BJ (cell line): ENCODE measurements around the gene RHO. TPM values are rescaled to one million over a fixed set of nuclear protein-coding genes. Genes with fewer than 3 reads are reported as not detected.

Experiments used
- CTCF ChIA-PET: fragments of 350-600 bp; formaldehyde crosslinking; extraction: SDS; loops from one replicate; lab custom pipeline; 2021; ENCODE audit warnings: antibody characterized with exemption, inconsistent platforms; lab: Yijun Ruan, JAX
- POLR2A ChIA-PET: fragments of 300-600 bp; sonication (Branson Sonifier 250); formaldehyde crosslinking; extraction: SDS; loops from one replicate; lab custom pipeline; 2021; ENCODE audit warnings: antibody characterized with exemption; lab: Charles Lee
- DNase-seq: peaks from one replicate; pipeline ENCODE4 v3.0.0-alpha.2; 2011; ENCODE audit warnings: low read depth
- H3K27me3 ChIP-seq: 2 replicates; pipeline ENCODE4 v1.6.0; 2011; ENCODE audit warnings: low read length; ENCODE audit not compliant: control insufficient read depth, insufficient read depth
- H3K36me3 ChIP-seq: 2 replicates; pipeline ENCODE4 v1.5.1; 2011; ENCODE audit warnings: low read length; ENCODE audit not compliant: control insufficient read depth, insufficient read depth
- H3K4me3 ChIP-seq: 2 replicates; pipeline ENCODE4 v1.5.1; 2011; ENCODE audit warnings: low read depth, mild to moderate bottlenecking, control low read depth, low read length
- CTCF ChIP-seq: IDR thresholded peaks from 2 replicates; pipeline ENCODE4 v1.5.1; 2011; ENCODE audit warnings: low read depth, mild to moderate bottlenecking, control low read depth, inconsistent platforms, low read length, moderate library complexity; ENCODE audit not compliant: insufficient read depth
- polyA plus RNA-seq: library from polyadenylated mRNA; depleted of rRNA; stranded (reverse); fragments of >200 nt; gene quantifications from 2 replicates; pipeline ENCODE4 v1.2.3, GENCODE V29; 2011

RHO gene
- polyA plus RNA-seq, 1 experiment = not detected

GRCh38 chr3:129517516-129517915 is 10.9 kb upstream of the RHO start:
- no peak for DNase-seq
- ChIA-PET POLR2A (no interaction called here), CTCF (no interaction called here)
- TF ChIP-seq CTCF = no peak
- H3K27me3 ChIP-seq = no peaks in the 10 kb centered on the region
- H3K36me3 ChIP-seq = peaks cover 1% of the 10 kb centered on the region; the same call in 1 of the 2 replicates
- no peak overlapping the region for H3K4me3 ChIP-seq

GRCh38 chr3:129518038-129518561 is 10.3 kb upstream of the RHO start:
- POLR2A ChIA-PET = no interaction called here

GRCh38 chr3:129518581-129518980 is 9.9 kb upstream of the RHO start:
- no peak for TF ChIP-seq CTCF
- CTCF ChIA-PET = no interaction called here
- H3K36me3 ChIP-seq = peaks cover 1% of the 10 kb centered on the region; the same call in 1 of the 2 replicates
- POLR2A ChIA-PET = no interaction called here
- no peaks in the 10 kb centered on the region for H3K27me3 ChIP-seq
- no peak for DNase-seq
- no peak overlapping the region for H3K4me3 ChIP-seq

More at GRCh38 chr3:129518038-129518561, 10.3 kb upstream of the RHO start:
- CTCF ChIA-PET = no interaction called here
- TF ChIP-seq CTCF = no peak
- no peaks in the 10 kb centered on the region for H3K27me3 ChIP-seq
- H3K36me3 ChIP-seq = peaks cover 1% of the 10 kb centered on the region; the same call in 1 of the 2 replicates
- H3K4me3 ChIP-seq = no peak overlapping the region
- no peak for DNase-seq

GRCh38 chr3:129519449-129519848 is 9.0 kb upstream of the RHO start:
- no peak for DNase-seq
- H3K27me3 ChIP-seq = no peaks in the 10 kb centered on the region
- peaks cover under 1% of the 10 kb centered on the region; the same call in 1 of the 2 replicates for H3K36me3 ChIP-seq
- no peak overlapping the region for H3K4me3 ChIP-seq
- no peak for TF ChIP-seq CTCF
- CTCF ChIA-PET = no interaction called here
- POLR2A ChIA-PET = no interaction called here

GRCh38 chr3:129519896-129520715 is 8.3 kb upstream of the RHO start:
- no peak for TF ChIP-seq CTCF
- ChIA-PET POLR2A (no interaction called here), CTCF (no interaction called here)
- H3K36me3 ChIP-seq = no peaks in the 10 kb centered on the region
- H3K27me3 ChIP-seq = no peaks in the 10 kb centered on the region
- H3K4me3 ChIP-seq = no peak overlapping the region
- no peak for DNase-seq
